ENCODE results near the gene APOL2. TPM values are rescaled to one million over a fixed set of nuclear protein-coding genes. Genes with fewer than 3 reads are reported as not detected.

The APOL2 gene
- total RNA-seq, 2 experiments from 2014 or later = 11.8 to 12.4 TPM

GRCh38 chr22:36245805-36246356, 6.6 kb upstream of the APOL2 start:
- POLR2A ChIA-PET = no interaction called here
- CTCF ChIA-PET (ENCODE audit: unreplicated experiment) = no interaction called here
- TF ChIP-seq EZH2phosphoT487 (IDR thresholded peaks at IDR 0.05; ENCODE audit: borderline replicate concordance, low read depth, low read length) (no peak), CTCF (conservative IDR thresholded peaks at IDR 0.05; ENCODE audit: low read length) (no peak)
- Histone ChIP-seq H3K79me2 (ENCODE audit: insufficient read depth, low read depth, low read length) (no peaks in the 10 kb centered on the region), H3K4me1 (ENCODE audit: insufficient read depth, low read length, poor library complexity, severe bottlenecking) (no peaks in the 10 kb centered on the region), H2AFZ (ENCODE audit: low read length) (no peak overlapping the region), H3K9me3 (ENCODE audit: low read length) (peaks cover 21% of the 10 kb centered on the region), H3K27ac (ENCODE audit: low read depth, low read length, poor library complexity, severe bottlenecking) (no peak overlapping the region), H4K20me1 (ENCODE audit: insufficient read depth, low read length) (no peaks in the 10 kb centered on the region), H3K4me3 (ENCODE audit: low read depth, low read length, poor library complexity, severe bottlenecking) (no peak overlapping the region), H3K36me3 (ENCODE audit: insufficient read depth, low read length) (no peaks in the 10 kb centered on the region), H3K4me2 (ENCODE audit: low read length) (no peak overlapping the region), H3K9me2 (ENCODE audit: insufficient read depth, low read length) (no peaks in the 10 kb centered on the region)
- intact Hi-C loops (cut with micrococcal nuclease; ENCODE audit: unreplicated experiment) = no loop called here
- DNase-seq (ENCODE audit: low spot score) = no peak
- no TSS peak for BruUV-seq (replicated peaks)

GRCh38 chr22:36244522-36245391, 5.4 kb upstream of the APOL2 start:
- H2AFZ ChIP-seq (ENCODE audit: low read length) = no peak overlapping the region
- no peak overlapping the region for H3K27ac ChIP-seq (ENCODE audit: low read depth, low read length, poor library complexity, severe bottlenecking)
- no TSS peak for BruUV-seq (replicated peaks)
- ChIA-PET POLR2A (interaction anchor here (0.5 to 0.7 kb wide), 2 partner anchors 16 to 96 kb away, joined by 3 to 4 read pairs; no protein-coding TSS in a partner anchor), CTCF (ENCODE audit: unreplicated experiment) (no interaction called here)
- no peaks in the 10 kb centered on the region for H4K20me1 ChIP-seq (ENCODE audit: insufficient read depth, low read length)
- peaks cover 4% of the 10 kb centered on the region for H3K4me1 ChIP-seq (ENCODE audit: insufficient read depth, low read length, poor library complexity, severe bottlenecking)
- H3K9me2 ChIP-seq (ENCODE audit: insufficient read depth, low read length) = no peaks in the 10 kb centered on the region
- H3K36me3 ChIP-seq (ENCODE audit: insufficient read depth, low read length) = no peaks in the 10 kb centered on the region
- H3K4me3 ChIP-seq (ENCODE audit: low read depth, low read length, poor library complexity, severe bottlenecking) = no peak overlapping the region
- H3K9me3 ChIP-seq (ENCODE audit: low read length) = peaks cover 20% of the 10 kb centered on the region
- DNase-seq (ENCODE audit: low spot score) = no peak
- TF ChIP-seq CTCF (conservative IDR thresholded peaks at IDR 0.05; ENCODE audit: low read length) (no peak), EZH2phosphoT487 (IDR thresholded peaks at IDR 0.05; ENCODE audit: borderline replicate concordance, low read depth, low read length) (no peak)
- no peaks in the 10 kb centered on the region for H3K79me2 ChIP-seq (ENCODE audit: insufficient read depth, low read depth, low read length)
- H3K4me2 ChIP-seq (ENCODE audit: low read length) = no peak overlapping the region
- intact Hi-C loops (cut with micrococcal nuclease; ENCODE audit: unreplicated experiment) = no loop called here

GRCh38 chr22:36243986-36244385, 4.7 kb upstream of the APOL2 start:
- H3K4me3 ChIP-seq (ENCODE audit: low read depth, low read length, poor library complexity, severe bottlenecking) = no peak overlapping the region
- H3K9me3 ChIP-seq (ENCODE audit: low read length) = peaks cover 13% of the 10 kb centered on the region
- H4K20me1 ChIP-seq (ENCODE audit: insufficient read depth, low read length) = no peaks in the 10 kb centered on the region
- no peak overlapping the region for H3K27ac ChIP-seq (ENCODE audit: low read depth, low read length, poor library complexity, severe bottlenecking)
- no peaks in the 10 kb centered on the region for H3K36me3 ChIP-seq (ENCODE audit: insufficient read depth, low read length)
- H3K79me2 ChIP-seq (ENCODE audit: insufficient read depth, low read depth, low read length) = no peaks in the 10 kb centered on the region
- POLR2A ChIA-PET = interaction anchor here (0.7 kb wide), 1 partner anchor 95 kb away, joined by 3 read pairs; no protein-coding TSS in a partner anchor
- no peak overlapping the region for H2AFZ ChIP-seq (ENCODE audit: low read length)
- peaks cover 6% of the 10 kb centered on the region for H3K4me1 ChIP-seq (ENCODE audit: insufficient read depth, low read length, poor library complexity, severe bottlenecking)
- intact Hi-C loops (cut with micrococcal nuclease; ENCODE audit: unreplicated experiment) = no loop called here
- TF ChIP-seq CTCF (conservative IDR thresholded peaks at IDR 0.05; ENCODE audit: low read length) (no peak), EZH2phosphoT487 (IDR thresholded peaks at IDR 0.05; ENCODE audit: borderline replicate concordance, low read depth, low read length) (no peak)
- H3K4me2 ChIP-seq (ENCODE audit: low read length) = no peak overlapping the region
- no peaks in the 10 kb centered on the region for H3K9me2 ChIP-seq (ENCODE audit: insufficient read depth, low read length)
- no peak for DNase-seq (ENCODE audit: low spot score)
- BruUV-seq (replicated peaks) = no TSS peak
- CTCF ChIA-PET (ENCODE audit: unreplicated experiment) = no interaction called here
